HEK293 (cell line): ENCODE results near the gene GPER1.
A peak's percentile ranks its signal among the peaks of the same experiment; 100 is the strongest.

Source experiments
- CTCF ChIA-PET: fragments of 350-600 bp; formaldehyde crosslinking; extraction: SDS; loops from one replicate; lab custom pipeline; 2021; ENCODE audit warnings: antibody characterized with exemption; lab: Yijun Ruan, JAX
- POLR2A ChIA-PET: fragments of 300-600 bp; formaldehyde crosslinking; extraction: SDS; loops from one replicate; lab custom pipeline; 2020; ENCODE audit warnings: antibody characterized with exemption, inconsistent platforms; lab: Yijun Ruan, JAX
- H3K27ac ChIP-seq: fragments of 200-500 bp; sonication (Bioruptor generic); 2 replicates; pipeline ENCODE4 v1.5.1; 2014; ENCODE audit warnings: low read depth, low read length, control low read depth, inconsistent platforms; ENCODE audit errors: extremely low read depth
- H3K36me3 ChIP-seq, 2 experiments: fragments of 200-500 bp in 1 of 2; sonication (Bioruptor generic) in 1 of 2; 1 replicate in 1 of 2; 2 replicates in 1 of 2; pipeline ENCODE4 v1.5.1; 2014 to 2017; ENCODE audit warnings: inconsistent platforms in 2 of 2, low read length in 2 of 2; ENCODE audit not compliant: control insufficient read depth in 2 of 2, insufficient read depth in 1 of 2
- H3K4me1 ChIP-seq: fragments of 200-500 bp; sonication (Bioruptor generic); 2 replicates; pipeline ENCODE4 v1.5.1; 2014; ENCODE audit warnings: mild to moderate bottlenecking, low read length, inconsistent platforms; ENCODE audit not compliant: control insufficient read depth, insufficient read depth
- H3K4me3 ChIP-seq: 2 replicates; pipeline ENCODE4 v1.5.1; 2011; ENCODE audit warnings: low read depth, mild to moderate bottlenecking, control low read depth, low read length, moderate library complexity
- H3K9me3 ChIP-seq: fragments of 200-500 bp; sonication (Bioruptor generic); 2 replicates; pipeline ENCODE4 v1.5.1; 2014; ENCODE audit warnings: low read depth, low read length, inconsistent platforms; ENCODE audit not compliant: control insufficient read depth, insufficient read depth
- BCL11A ChIP-seq: fragments of 450-650 bp; formaldehyde crosslinking; IDR thresholded peaks from 2 replicates; pipeline ENCODE4 v1.5.1; 2016; ENCODE audit warnings: low read depth, missing biosample characterization, missing genetic modification characterization
- EGR2 ChIP-seq: fragments of 450-650 bp; formaldehyde crosslinking; IDR thresholded peaks from 2 replicates; pipeline ENCODE4 v1.5.1; 2016; ENCODE audit warnings: low read depth, missing biosample characterization, missing genetic modification characterization
- FEZF1 ChIP-seq: fragments of 450-650 bp; formaldehyde crosslinking; IDR thresholded peaks from 2 replicates; pipeline ENCODE4 v1.5.1; 2016; ENCODE audit warnings: missing biosample characterization, missing genetic modification characterization
- MYNN ChIP-seq: fragments of 450-650 bp; formaldehyde crosslinking; IDR thresholded peaks from 2 replicates; pipeline ENCODE4 v1.5.1; 2016; ENCODE audit warnings: missing biosample characterization, missing genetic modification characterization, borderline replicate concordance
- OSR2 ChIP-seq: fragments of 450-650 bp; formaldehyde crosslinking; IDR thresholded peaks from 2 replicates; pipeline ENCODE4 v1.5.1; 2016; ENCODE audit warnings: missing biosample characterization, missing genetic modification characterization
- OVOL3 ChIP-seq: fragments of 450-650 bp; formaldehyde crosslinking; IDR thresholded peaks from 2 replicates; pipeline ENCODE4 v1.5.1; 2016; ENCODE audit warnings: missing biosample characterization, missing genetic modification characterization
- RBAK ChIP-seq: fragments of 450-650 bp; formaldehyde crosslinking; IDR thresholded peaks from 2 replicates; pipeline ENCODE4 v1.5.1; 2016; ENCODE audit warnings: missing biosample characterization, missing genetic modification characterization
- SCRT1 ChIP-seq: fragments of 450-650 bp; formaldehyde crosslinking; IDR thresholded peaks from 2 replicates; pipeline ENCODE4 v1.5.1; 2016; ENCODE audit warnings: missing biosample characterization, missing genetic modification characterization, borderline replicate concordance
- SETDB1 ChIP-seq: IDR thresholded peaks from one replicate; pipeline ENCODE4 v1.6.1; 2017; ENCODE audit warnings: mild to moderate bottlenecking, low read length, moderate library complexity, mixed read lengths; ENCODE audit not compliant: insufficient read length
- SP7 ChIP-seq: fragments of 450-650 bp; formaldehyde crosslinking; IDR thresholded peaks from 2 replicates; pipeline ENCODE4 v1.5.1; 2016; ENCODE audit warnings: missing biosample characterization, missing genetic modification characterization
- ZBTB8A ChIP-seq: fragments of 450-650 bp; formaldehyde crosslinking; IDR thresholded peaks from 2 replicates; pipeline ENCODE4 v1.5.1; 2016; ENCODE audit warnings: missing biosample characterization, missing genetic modification characterization
- ZEB2 ChIP-seq: fragments of 450-650 bp; formaldehyde crosslinking; IDR thresholded peaks from 2 replicates; pipeline ENCODE4 v1.5.1; 2016; ENCODE audit warnings: missing biosample characterization, missing genetic modification characterization
- ZFHX2 ChIP-seq: fragments of 450-650 bp; formaldehyde crosslinking; conservative IDR thresholded peaks from 2 replicates; pipeline ENCODE4 v1.5.1; 2016; ENCODE audit warnings: missing biosample characterization, missing genetic modification characterization
- ZFP3 ChIP-seq: fragments of 450-650 bp; formaldehyde crosslinking; IDR thresholded peaks from 2 replicates; pipeline ENCODE4 v1.5.1; 2016; ENCODE audit warnings: low read depth, missing biosample characterization, missing genetic modification characterization
- ZIC2 ChIP-seq: fragments of 450-650 bp; formaldehyde crosslinking; IDR thresholded peaks from 2 replicates; pipeline ENCODE4 v1.5.1; 2016; ENCODE audit warnings: missing biosample characterization, missing genetic modification characterization
- ZNF10 ChIP-seq: fragments of 450-650 bp; formaldehyde crosslinking; IDR thresholded peaks from 2 replicates; pipeline ENCODE4 v1.5.1; 2017; ENCODE audit warnings: missing biosample characterization, missing genetic modification characterization
- ZNF114 ChIP-seq: fragments of 450-650 bp; formaldehyde crosslinking; IDR thresholded peaks from 2 replicates; pipeline ENCODE4 v1.5.0; 2017; ENCODE audit warnings: missing biosample characterization, missing genetic modification characterization
- ZNF146 ChIP-seq: fragments of 450-650 bp; formaldehyde crosslinking; IDR thresholded peaks from 2 replicates; pipeline ENCODE4 v1.5.1; 2016; ENCODE audit warnings: missing biosample characterization, missing genetic modification characterization
- ZNF175 ChIP-seq: fragments of 450-650 bp; formaldehyde crosslinking; IDR thresholded peaks from 2 replicates; pipeline ENCODE4 v1.5.1; 2016; ENCODE audit warnings: missing biosample characterization, missing genetic modification characterization
- ZNF202 ChIP-seq: fragments of 450-650 bp; formaldehyde crosslinking; IDR thresholded peaks from 2 replicates; pipeline ENCODE4 v1.5.1; 2016; ENCODE audit warnings: missing biosample characterization, missing genetic modification characterization, borderline replicate concordance
- ZNF223 ChIP-seq: fragments of 450-650 bp; formaldehyde crosslinking; IDR thresholded peaks from 2 replicates; pipeline ENCODE4 v1.5.1; 2016; ENCODE audit warnings: missing biosample characterization, missing genetic modification characterization
- ZNF266 ChIP-seq: fragments of 450-650 bp; formaldehyde crosslinking; IDR thresholded peaks from 2 replicates; pipeline ENCODE4 v1.5.1; 2016; ENCODE audit warnings: missing biosample characterization, missing genetic modification characterization, low read depth
- ZNF311 ChIP-seq: fragments of 450-650 bp; formaldehyde crosslinking; IDR thresholded peaks from 2 replicates; pipeline ENCODE4 v1.5.1; 2017; ENCODE audit warnings: missing biosample characterization, missing genetic modification characterization, borderline replicate concordance
- ZNF404 ChIP-seq: fragments of 450-650 bp; formaldehyde crosslinking; IDR thresholded peaks from 2 replicates; pipeline ENCODE4 v1.5.1; 2017; ENCODE audit warnings: missing biosample characterization, missing genetic modification characterization
- ZNF600 ChIP-seq: fragments of 450-650 bp; formaldehyde crosslinking; IDR thresholded peaks from 2 replicates; pipeline ENCODE4 v1.5.1; 2016; ENCODE audit warnings: missing biosample characterization, missing genetic modification characterization
- ZNF701 ChIP-seq: fragments of 450-650 bp; formaldehyde crosslinking; IDR thresholded peaks from 2 replicates; pipeline ENCODE4 v1.5.1; 2016; ENCODE audit warnings: missing biosample characterization, missing genetic modification characterization
- ZNF785 ChIP-seq: fragments of 450-650 bp; formaldehyde crosslinking; IDR thresholded peaks from 2 replicates; pipeline ENCODE4 v1.5.1; 2016; ENCODE audit warnings: missing biosample characterization, missing genetic modification characterization
- ZNF792 ChIP-seq: fragments of 450-650 bp; formaldehyde crosslinking; IDR thresholded peaks from 2 replicates; pipeline ENCODE4 v1.5.1; 2016; ENCODE audit warnings: missing biosample characterization, missing genetic modification characterization
- TF ChIP-seq, protein P1 (sequence below): fragments of 450-650 bp; formaldehyde crosslinking; IDR thresholded peaks from 2 replicates; pipeline ENCODE4 v1.5.1; 2016; ENCODE audit warnings: missing biosample characterization, missing genetic modification characterization
- TF ChIP-seq, protein P2 (sequence below): fragments of 450-650 bp; formaldehyde crosslinking; IDR thresholded peaks from 2 replicates; pipeline ENCODE4 v1.5.1; 2017; ENCODE audit warnings: missing biosample characterization, missing genetic modification characterization

GPER1 gene

DNA sequence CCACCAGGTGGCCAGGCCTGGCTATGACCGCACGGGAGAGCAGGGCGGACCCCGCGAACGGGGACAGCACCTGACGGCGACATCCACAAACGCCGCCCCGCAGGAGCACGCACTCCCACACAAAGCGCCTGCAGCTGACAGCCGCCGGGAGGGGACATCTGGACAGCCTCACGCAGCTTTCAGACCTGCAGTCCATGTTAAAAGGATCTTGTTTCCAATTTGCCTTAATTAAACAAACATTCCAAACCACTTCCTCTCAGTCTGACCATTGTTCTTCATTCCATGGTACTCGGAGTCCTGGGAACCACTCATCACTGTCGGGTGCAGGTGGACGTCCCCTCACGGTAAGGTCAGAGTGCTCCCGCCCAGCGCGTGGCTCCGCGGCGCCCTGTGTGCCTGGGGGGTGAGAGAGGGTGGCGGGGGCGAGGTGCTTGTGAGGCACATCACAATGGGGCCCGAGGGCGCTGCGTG is 5.9 kb upstream of the GPER1 start:
- Histone ChIP-seq H3K36me3 (no peaks in the 10 kb centered on the region), H3K27ac (no peak overlapping the region), H3K9me3 (no peaks in the 10 kb centered on the region), H3K4me3 (no peak overlapping the region), H3K4me1 (peaks cover 12% of the 10 kb centered on the region)
- peak; percentile 39; the same call in 1 of the 2 replicates for TF ChIP-seq EGR2 (tag by site-specific recombination)
- peak; percentile 75; the same call in 1 of the 2 replicates for TF ChIP-seq ZIC2
- no peak for TF ChIP-seq MYNN (tag by site-specific recombination)
- TF ChIP-seq OSR2 (tag by site-specific recombination): peak; percentile 56; the same call in 1 of the 2 replicates
- peak; percentile 38 for TF ChIP-seq ZFHX2
- no peak for TF ChIP-seq ZNF114
- no peak for TF ChIP-seq ZNF266 (tag by site-specific recombination)
- no peak for TF ChIP-seq ZNF404 (tag by site-specific recombination)
- TF ChIP-seq ZBTB8A (tag by site-specific recombination): peak; percentile 36; the same call in 1 of the 2 replicates
- no peak for TF ChIP-seq ZNF701 (tag by site-specific recombination)
- TF ChIP-seq ZNF600 (tag by site-specific recombination): peak; percentile 45; the same call in 1 of the 2 replicates
- TF ChIP-seq, protein P1, sequence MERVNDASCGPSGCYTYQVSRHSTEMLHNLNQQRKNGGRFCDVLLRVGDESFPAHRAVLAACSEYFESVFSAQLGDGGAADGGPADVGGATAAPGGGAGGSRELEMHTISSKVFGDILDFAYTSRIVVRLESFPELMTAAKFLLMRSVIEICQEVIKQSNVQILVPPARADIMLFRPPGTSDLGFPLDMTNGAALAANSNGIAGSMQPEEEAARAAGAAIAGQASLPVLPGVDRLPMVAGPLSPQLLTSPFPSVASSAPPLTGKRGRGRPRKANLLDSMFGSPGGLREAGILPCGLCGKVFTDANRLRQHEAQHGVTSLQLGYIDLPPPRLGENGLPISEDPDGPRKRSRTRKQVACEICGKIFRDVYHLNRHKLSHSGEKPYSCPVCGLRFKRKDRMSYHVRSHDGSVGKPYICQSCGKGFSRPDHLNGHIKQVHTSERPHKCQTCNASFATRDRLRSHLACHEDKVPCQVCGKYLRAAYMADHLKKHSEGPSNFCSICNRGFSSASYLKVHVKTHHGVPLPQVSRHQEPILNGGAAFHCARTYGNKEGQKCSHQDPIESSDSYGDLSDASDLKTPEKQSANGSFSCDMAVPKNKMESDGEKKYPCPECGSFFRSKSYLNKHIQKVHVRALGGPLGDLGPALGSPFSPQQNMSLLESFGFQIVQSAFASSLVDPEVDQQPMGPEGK (tag by site-specific recombination): 0 out of 2 replicates have a peak, but pooled peaks have one; percentile 21
- TF ChIP-seq ZEB2 (tag by site-specific recombination): peak; percentile 47; the same call in 1 of the 2 replicates
- TF ChIP-seq SP7 (tag by site-specific recombination): 0 out of 2 replicates have a peak, but pooled peaks have one; percentile 11
- ChIA-PET CTCF (interaction anchor here (0.6 to 1.2 kb wide), 3 partner anchors 16 to 94 kb away, joined by 3 to 6 read pairs (median 3); no protein-coding TSS in a partner anchor), POLR2A (no interaction called here)

DNA sequence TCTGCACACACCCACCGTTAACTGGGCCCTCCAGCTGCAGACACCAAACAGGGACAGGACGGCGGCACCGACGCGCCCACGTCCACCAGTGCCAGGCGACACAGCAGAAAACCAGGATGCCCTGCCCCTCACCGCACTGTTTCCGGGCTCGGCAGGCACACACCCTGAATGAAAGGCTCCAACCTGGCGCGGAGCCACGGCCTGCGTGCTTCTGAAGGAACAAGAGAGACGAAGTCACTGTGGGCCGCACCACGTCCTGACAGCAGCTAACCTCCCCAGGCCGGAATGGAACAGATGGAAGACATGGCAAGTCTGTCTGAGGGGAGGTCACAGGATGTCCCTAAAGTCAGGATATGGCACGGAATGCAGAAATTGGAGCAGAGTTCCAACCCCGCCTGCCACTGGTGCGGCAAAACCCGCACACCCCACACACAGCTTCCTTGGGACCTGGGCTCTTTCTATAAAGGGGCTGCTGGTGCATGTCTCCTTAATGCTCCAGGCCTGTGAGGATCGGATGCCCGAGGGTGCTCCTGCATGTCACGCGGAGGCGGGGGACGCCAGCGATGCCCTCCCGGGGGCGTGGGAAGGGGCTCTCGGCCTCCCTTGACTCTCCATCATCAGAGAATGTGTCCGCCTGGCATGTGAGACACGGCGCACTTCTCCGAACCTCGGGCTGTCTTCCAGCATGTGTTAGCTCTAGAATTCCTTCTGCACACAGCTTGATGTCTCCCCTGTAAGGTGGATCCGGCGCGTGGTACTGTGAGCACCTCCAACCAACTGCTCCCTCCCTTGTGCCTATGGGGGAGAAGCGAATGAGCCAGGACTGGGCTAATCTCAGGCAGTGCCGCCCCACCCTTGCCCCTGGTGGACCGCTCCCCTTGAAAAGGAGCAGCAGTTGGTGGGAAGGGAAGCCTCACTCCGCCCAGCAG is 3.9 kb upstream of the GPER1 start:
- Histone ChIP-seq H3K4me1 (peaks cover 23% of the 10 kb centered on the region), H3K36me3 (no peaks in the 10 kb centered on the region), H3K9me3 (no peaks in the 10 kb centered on the region), H3K27ac (no peak overlapping the region), H3K4me3 (no peak overlapping the region)
- TF ChIP-seq ZNF600 (tag by site-specific recombination) (0 out of 2 replicates have a peak, but pooled peaks have one; percentile 20), FEZF1 (no peak)
- CTCF ChIA-PET: no interaction called here
- POLR2A ChIA-PET: no interaction called here

DNA sequence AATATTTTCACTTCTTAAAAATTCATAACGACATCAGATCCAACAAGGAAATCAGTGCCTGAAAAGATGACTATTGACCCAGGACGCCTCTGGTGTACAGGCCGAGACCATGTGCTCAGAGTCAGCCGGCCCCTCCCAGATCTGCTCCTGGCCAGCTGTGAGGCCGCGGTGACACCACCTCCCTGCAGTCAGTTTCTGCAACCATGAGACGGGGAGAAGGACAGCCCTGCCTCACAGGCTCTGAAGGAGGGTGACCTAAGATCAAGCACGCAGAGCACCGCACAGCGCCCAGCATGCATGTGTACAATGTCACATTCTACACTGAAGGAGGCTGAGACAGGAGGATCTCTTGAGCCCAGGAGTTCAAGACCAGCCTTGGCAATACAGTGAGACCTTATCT is 2.6 kb upstream of the GPER1 start:
- no peak overlapping the region for H3K4me3 ChIP-seq
- POLR2A ChIA-PET: no interaction called here
- CTCF ChIA-PET: interaction anchor here (0.7 to 3.7 kb wide), 8 partner anchors 9 to 157 kb away, joined by 3 to 38 read pairs (median 5); a partner anchor contains a TSS
- H3K27ac ChIP-seq: no peak overlapping the region
- no peaks in the 10 kb centered on the region for H3K9me3 ChIP-seq
- H3K4me1 ChIP-seq: peaks cover 23% of the 10 kb centered on the region
- H3K36me3 ChIP-seq: no peaks in the 10 kb centered on the region
- TF ChIP-seq ZNF785 (tag by site-specific recombination): no peak
- TF ChIP-seq ZNF792: no peak
- no peak for TF ChIP-seq SETDB1
- TF ChIP-seq ZNF146 (tag by site-specific recombination): no peak
- TF ChIP-seq ZNF223 (tag by site-specific recombination): no peak
- TF ChIP-seq, protein P2, sequence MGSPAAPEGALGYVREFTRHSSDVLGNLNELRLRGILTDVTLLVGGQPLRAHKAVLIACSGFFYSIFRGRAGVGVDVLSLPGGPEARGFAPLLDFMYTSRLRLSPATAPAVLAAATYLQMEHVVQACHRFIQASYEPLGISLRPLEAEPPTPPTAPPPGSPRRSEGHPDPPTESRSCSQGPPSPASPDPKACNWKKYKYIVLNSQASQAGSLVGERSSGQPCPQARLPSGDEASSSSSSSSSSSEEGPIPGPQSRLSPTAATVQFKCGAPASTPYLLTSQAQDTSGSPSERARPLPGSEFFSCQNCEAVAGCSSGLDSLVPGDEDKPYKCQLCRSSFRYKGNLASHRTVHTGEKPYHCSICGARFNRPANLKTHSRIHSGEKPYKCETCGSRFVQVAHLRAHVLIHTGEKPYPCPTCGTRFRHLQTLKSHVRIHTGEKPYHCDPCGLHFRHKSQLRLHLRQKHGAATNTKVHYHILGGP (tag by site-specific recombination): no peak
- no peak for TF ChIP-seq ZNF600 (tag by site-specific recombination)
- no peak for TF ChIP-seq ZNF10 (tag by site-specific recombination)
- no peak for TF ChIP-seq RBAK (tag by site-specific recombination)
- TF ChIP-seq ZNF311 (tag by site-specific recombination): no peak
- no peak for TF ChIP-seq BCL11A
- no peak for TF ChIP-seq ZNF175 (tag by site-specific recombination)
- no peak for TF ChIP-seq ZNF202 (tag by site-specific recombination)
- no peak for TF ChIP-seq ZFP3 (tag by site-specific recombination)
- TF ChIP-seq OVOL3 (tag by site-specific recombination): no peak
- no peak for TF ChIP-seq SCRT1 (tag by site-specific recombination)
